Breast epithelium (tissue), 4 donors: ENCODE results near the gene DNAJC28. TPM values are rescaled to one million over a fixed set of nuclear protein-coding genes. Genes with fewer than 3 reads are reported as not detected.

Source experiments
- DNase-seq, 2 donors: peaks; one replicate each; pipeline ENCODE4 v3.0.0-alpha.2; 2019; ENCODE audit warnings: low spot score in 2 of 2
- H3K27ac ChIP-seq, 2 donors: fragments of 200-600 bp; sonication (generic) in 1 of 2; one replicate each; pipeline ENCODE4 v1.5.1; 2016 to 2019; ENCODE audit warnings: mild to moderate bottlenecking in 1 of 2
- H3K27me3 ChIP-seq, 2 donors: fragments of 200-600 bp; sonication (generic) in 1 of 2; one replicate each; pipeline versions ENCODE4 v1.5.1 to v1.6.0; 2017 to 2019; ENCODE audit warnings: control low read depth in 1 of 2, mild to moderate bottlenecking in 1 of 2
- H3K36me3 ChIP-seq: fragments of 200-600 bp; one replicate; pipeline ENCODE4 v1.5.1; 2019
- H3K4me1 ChIP-seq, 2 donors: fragments of 200-600 bp; sonication (generic); one replicate each; pipeline ENCODE4 v1.5.1; 2016 to 2019; ENCODE audit warnings: control low read depth in 1 of 2
- H3K4me3 ChIP-seq, 3 donors: fragments of 200-600 bp; sonication (generic); 1 replicate in 2 of 3; 2 replicates in 1 of 3; pipeline ENCODE4 v1.5.1; 2016 to 2019; ENCODE audit warnings: mild to moderate bottlenecking in 3 of 3, moderate library complexity in 2 of 3
- H3K9me3 ChIP-seq, 2 donors: fragments of 200-600 bp; sonication (generic) in 1 of 2; one replicate each; pipeline ENCODE4 v1.5.1; 2016 to 2019; ENCODE audit warnings: control low read depth in 1 of 2
- POLR2A ChIP-seq: fragments of 450-650 bp; IDR thresholded peaks from one replicate; pipeline ENCODE4 v1.6.1; 2016; ENCODE audit warnings: antibody characterized with exemption, mild to moderate bottlenecking, moderate library complexity
- POLR2AphosphoS5 ChIP-seq, 3 donors: sonication (generic); formaldehyde crosslinking; IDR thresholded peaks; one replicate each; pipeline ENCODE4 v1.6.1; 2017; ENCODE audit warnings: antibody characterized with exemption in 3 of 3
- intact Hi-C: fragments of 100-400 bp; cut with DNase I; formaldehyde crosslinking; loops from one replicate; pipeline ENCODE4 v1.15.1; 2023; ENCODE audit warnings: low total_unique reads
- total RNA-seq, 3 donors: library from RNA; depleted of rRNA; stranded (reverse); fragments of >200 nt; gene quantifications; one replicate each; pipeline ENCODE4 v1.1.0, GENCODE V29; 2016
- TF ChIP-seq, protein P1 (sequence below), 3 donors: fragments of 450-650 bp; IDR thresholded peaks; one replicate each; pipeline ENCODE4 v1.5.1; 2016 to 2017; ENCODE audit warnings: antibody characterized with exemption in 3 of 3, mild to moderate bottlenecking in 3 of 3, moderate library complexity in 3 of 3

DNAJC28 gene, protein sequence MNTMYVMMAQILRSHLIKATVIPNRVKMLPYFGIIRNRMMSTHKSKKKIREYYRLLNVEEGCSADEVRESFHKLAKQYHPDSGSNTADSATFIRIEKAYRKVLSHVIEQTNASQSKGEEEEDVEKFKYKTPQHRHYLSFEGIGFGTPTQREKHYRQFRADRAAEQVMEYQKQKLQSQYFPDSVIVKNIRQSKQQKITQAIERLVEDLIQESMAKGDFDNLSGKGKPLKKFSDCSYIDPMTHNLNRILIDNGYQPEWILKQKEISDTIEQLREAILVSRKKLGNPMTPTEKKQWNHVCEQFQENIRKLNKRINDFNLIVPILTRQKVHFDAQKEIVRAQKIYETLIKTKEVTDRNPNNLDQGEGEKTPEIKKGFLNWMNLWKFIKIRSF
- 1 to 10 TPM; 2.0 to 3.0 (median 2.2) TPM for total RNA-seq

DNA sequence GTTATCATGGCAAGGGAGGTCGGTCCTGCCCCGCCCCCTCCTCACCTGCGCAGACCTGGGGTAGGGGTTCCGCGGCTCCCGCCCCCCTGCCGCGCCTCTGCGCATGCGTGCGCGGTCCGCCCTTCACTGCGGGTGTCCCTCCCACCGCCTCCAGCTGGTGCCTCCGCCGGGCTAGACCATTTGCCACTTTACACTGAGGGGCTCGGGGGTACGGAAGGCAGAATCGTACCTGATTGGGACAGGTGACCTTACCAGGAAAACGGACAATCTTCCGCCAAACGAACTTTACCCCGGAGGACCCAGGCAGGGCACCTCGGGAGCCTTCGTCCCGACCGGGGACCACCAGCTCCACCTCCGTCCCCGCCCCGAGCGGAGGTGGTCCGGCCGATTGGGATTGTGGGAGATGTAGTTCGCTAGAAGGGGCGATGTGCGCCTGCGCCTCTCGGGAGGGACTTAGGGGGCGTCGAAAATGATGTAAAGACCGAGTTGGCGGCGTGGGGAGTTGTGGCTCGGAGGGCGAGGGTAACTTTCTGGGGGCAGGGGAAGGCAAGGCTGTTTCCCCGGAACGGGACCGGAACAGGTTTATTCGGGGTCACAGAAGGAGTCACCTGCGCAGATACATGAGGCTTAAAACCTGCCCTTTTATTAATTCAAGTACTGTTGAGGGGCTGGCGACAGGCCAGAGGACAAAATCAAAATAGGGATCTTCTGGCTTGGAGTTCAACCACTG is at the start of gene DNAJC28:
TSS of gene DNAJC28 (minus strand) at position 344 of the 730 bp plus-strand sequence. CDS start 2,323 bp downstream, outside the sequence.
- intact Hi-C loops, result no loop called here
- peak within 1 kb of the TSS; percentile 67 to 94 (median 85) for H3K4me3 ChIP-seq
- H3K27me3 ChIP-seq, result no peaks in the 10 kb centered on the region
- no peaks in the 10 kb centered on the region for H3K9me3 ChIP-seq
- TF ChIP-seq POLR2A (no peak), POLR2AphosphoS5 (IDR thresholded peaks at IDR 0.05) (peak; percentile 49 to 78 (median 70))
- TF ChIP-seq, protein P1, sequence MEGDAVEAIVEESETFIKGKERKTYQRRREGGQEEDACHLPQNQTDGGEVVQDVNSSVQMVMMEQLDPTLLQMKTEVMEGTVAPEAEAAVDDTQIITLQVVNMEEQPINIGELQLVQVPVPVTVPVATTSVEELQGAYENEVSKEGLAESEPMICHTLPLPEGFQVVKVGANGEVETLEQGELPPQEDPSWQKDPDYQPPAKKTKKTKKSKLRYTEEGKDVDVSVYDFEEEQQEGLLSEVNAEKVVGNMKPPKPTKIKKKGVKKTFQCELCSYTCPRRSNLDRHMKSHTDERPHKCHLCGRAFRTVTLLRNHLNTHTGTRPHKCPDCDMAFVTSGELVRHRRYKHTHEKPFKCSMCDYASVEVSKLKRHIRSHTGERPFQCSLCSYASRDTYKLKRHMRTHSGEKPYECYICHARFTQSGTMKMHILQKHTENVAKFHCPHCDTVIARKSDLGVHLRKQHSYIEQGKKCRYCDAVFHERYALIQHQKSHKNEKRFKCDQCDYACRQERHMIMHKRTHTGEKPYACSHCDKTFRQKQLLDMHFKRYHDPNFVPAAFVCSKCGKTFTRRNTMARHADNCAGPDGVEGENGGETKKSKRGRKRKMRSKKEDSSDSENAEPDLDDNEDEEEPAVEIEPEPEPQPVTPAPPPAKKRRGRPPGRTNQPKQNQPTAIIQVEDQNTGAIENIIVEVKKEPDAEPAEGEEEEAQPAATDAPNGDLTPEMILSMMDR (IDR thresholded peaks at IDR 0.05), result no peak
- H3K27ac ChIP-seq, result peak within 1 kb of the TSS; percentile 87
- DNase-seq, result peak; percentile 84 to 88
- H3K36me3 ChIP-seq, result no peaks in the 10 kb centered on the region
- H3K4me1 ChIP-seq, result no peaks in the 10 kb centered on the region

- TF ChIP-seq POLR2AphosphoS5 (IDR thresholded peaks at IDR 0.05) (no peak), POLR2A (no peak)
- TF ChIP-seq, protein P1 (IDR thresholded peaks at IDR 0.05), result no peak
- Histone ChIP-seq H3K36me3 (no peaks in the 10 kb centered on the region), H3K4me1 (no peaks in the 10 kb centered on the region), H3K27ac (peak overlapping the region; percentile 99), H3K27me3 (no peaks in the 10 kb centered on the region), H3K4me3 (peak overlapping the region; percentile 66 to 78 (median 74)), H3K9me3 (no peaks in the 10 kb centered on the region)
- DNase-seq, result no peak
- intact Hi-C loops, result no loop called here
These were observed 49.7 kb upstream of the DNAJC28 start for GRCh38 chr21:33541105-33541711.

DNA sequence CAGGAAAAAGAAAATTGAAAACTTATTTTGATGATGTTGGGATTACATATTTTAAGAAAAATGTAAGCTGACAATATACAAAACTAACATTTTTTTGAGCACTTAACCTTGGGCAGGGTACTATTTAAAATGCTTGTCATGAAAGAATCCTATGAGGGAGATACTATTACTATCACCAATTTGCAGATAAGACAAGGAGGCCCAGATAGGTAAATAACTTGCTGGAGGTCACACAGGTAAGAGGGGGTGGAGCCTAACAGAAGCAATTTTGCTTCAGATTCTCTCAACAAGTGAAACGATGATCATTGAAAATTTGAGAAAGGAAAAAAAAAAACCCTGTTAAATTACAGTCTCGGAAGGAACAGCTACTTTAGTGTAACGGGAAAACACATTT is 49.2 kb upstream of the DNAJC28 start:
- intact Hi-C loops, result no loop called here
- H3K4me1 ChIP-seq, result no peaks in the 10 kb centered on the region
- no peaks in the 10 kb centered on the region for H3K36me3 ChIP-seq
- peak overlapping the region in 2 of 3 donors; percentile 74 to 78 for H3K4me3 ChIP-seq
- DNase-seq, result no peak
- H3K27ac ChIP-seq, result peak overlapping the region in 1 of 2 donors; percentile 99
- no peaks in the 10 kb centered on the region for H3K9me3 ChIP-seq
- TF ChIP-seq, protein P1 (IDR thresholded peaks at IDR 0.05), result no peak
- TF ChIP-seq POLR2AphosphoS5 (IDR thresholded peaks at IDR 0.05) (no peak), POLR2A (no peak)
- H3K27me3 ChIP-seq, result no peaks in the 10 kb centered on the region

- intact Hi-C loops, result no loop called here
- Histone ChIP-seq H3K36me3 (no peaks in the 10 kb centered on the region), H3K4me3 (no peak overlapping the region), H3K9me3 (no peaks in the 10 kb centered on the region), H3K27ac (no peak overlapping the region), H3K4me1 (no peaks in the 10 kb centered on the region), H3K27me3 (no peaks in the 10 kb centered on the region)
- DNase-seq, result no peak
- TF ChIP-seq POLR2AphosphoS5 (IDR thresholded peaks at IDR 0.05), result no peak
- TF ChIP-seq POLR2A, result no peak
- TF ChIP-seq, protein P1 (IDR thresholded peaks at IDR 0.05), result no peak
These were observed 48.1 kb upstream of the DNAJC28 start for GRCh38 chr21:33539616-33540015.
